Measurements from ENCODE around the gene GPC5.
A peak's percentile ranks its signal among the peaks of the same experiment; 100 is the strongest.

Gene GPC5

DNA sequence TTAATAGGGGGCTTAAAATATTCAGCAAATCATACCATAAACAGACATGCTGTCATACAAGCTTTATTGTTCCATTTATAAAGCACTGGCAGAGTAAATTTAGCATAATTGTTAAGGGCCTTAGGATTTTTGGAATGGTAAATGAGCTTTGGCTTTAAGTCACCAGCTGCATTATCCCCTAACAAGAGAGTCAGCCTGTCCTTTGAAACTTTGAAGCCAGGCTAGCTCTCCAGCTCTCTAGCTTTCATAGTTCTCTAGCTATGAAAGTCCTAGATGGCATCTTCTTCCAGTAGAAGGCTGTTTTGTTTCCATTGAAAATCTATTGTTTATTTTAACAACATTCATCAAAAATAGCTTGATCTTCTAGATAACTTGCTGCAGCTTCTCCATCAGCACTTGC, 1407.3 kb downstream of the GPC5 start:
- Histone ChIP-seq H3K36me3 (no peaks in the 10 kb centered on the region), H3K4me1 (peaks cover 0 to 57% (median 17%) of the 10 kb centered on the region in 4 donors), H3K9me3 (no peaks in the 10 kb centered on the region), H3K27me3 (no peaks in the 10 kb centered on the region), H3K4me3 (peak overlapping the region; percentile 28 to 42), H3K27ac (peak overlapping the region; percentile 19 to 73)
- intact Hi-C loops (cut with DNase I; ENCODE audit: low total_unique reads): no loop called here
- TF ChIP-seq, protein P1, sequence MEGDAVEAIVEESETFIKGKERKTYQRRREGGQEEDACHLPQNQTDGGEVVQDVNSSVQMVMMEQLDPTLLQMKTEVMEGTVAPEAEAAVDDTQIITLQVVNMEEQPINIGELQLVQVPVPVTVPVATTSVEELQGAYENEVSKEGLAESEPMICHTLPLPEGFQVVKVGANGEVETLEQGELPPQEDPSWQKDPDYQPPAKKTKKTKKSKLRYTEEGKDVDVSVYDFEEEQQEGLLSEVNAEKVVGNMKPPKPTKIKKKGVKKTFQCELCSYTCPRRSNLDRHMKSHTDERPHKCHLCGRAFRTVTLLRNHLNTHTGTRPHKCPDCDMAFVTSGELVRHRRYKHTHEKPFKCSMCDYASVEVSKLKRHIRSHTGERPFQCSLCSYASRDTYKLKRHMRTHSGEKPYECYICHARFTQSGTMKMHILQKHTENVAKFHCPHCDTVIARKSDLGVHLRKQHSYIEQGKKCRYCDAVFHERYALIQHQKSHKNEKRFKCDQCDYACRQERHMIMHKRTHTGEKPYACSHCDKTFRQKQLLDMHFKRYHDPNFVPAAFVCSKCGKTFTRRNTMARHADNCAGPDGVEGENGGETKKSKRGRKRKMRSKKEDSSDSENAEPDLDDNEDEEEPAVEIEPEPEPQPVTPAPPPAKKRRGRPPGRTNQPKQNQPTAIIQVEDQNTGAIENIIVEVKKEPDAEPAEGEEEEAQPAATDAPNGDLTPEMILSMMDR (IDR thresholded peaks at IDR 0.05): no peak
- no peak for DNase-seq

DNA sequence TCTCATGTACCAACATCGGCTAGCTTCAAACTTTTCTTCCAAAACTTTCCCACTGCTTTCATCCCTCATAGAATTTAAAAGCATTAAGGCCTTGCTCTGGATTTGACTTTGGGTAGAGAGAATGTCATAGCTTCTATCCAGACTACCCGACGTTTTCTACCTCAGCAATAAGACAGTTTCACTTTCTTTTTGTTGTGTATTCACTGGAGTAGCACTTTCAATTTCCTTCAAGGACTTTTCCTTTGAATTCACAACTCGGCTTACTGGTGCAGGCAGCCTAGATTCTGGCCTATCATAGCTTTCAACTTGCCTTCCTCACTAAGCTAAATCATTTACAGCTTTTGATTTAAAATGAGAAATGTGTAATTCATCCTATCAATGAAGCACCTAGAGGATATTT, 1407.8 kb downstream of the GPC5 start:
- TF ChIP-seq, protein P1 (IDR thresholded peaks at IDR 0.05): no peak
- Histone ChIP-seq H3K27ac (peak overlapping the region; percentile 19 to 73), H3K4me1 (peaks cover 0 to 57% (median 17%) of the 10 kb centered on the region in 4 donors), H3K4me3 (peak overlapping the region; percentile 28 to 42), H3K36me3 (no peaks in the 10 kb centered on the region), H3K27me3 (no peaks in the 10 kb centered on the region), H3K9me3 (no peaks in the 10 kb centered on the region)
- no peak for DNase-seq
- intact Hi-C loops (cut with DNase I; ENCODE audit: low total_unique reads): no loop called here

DNA sequence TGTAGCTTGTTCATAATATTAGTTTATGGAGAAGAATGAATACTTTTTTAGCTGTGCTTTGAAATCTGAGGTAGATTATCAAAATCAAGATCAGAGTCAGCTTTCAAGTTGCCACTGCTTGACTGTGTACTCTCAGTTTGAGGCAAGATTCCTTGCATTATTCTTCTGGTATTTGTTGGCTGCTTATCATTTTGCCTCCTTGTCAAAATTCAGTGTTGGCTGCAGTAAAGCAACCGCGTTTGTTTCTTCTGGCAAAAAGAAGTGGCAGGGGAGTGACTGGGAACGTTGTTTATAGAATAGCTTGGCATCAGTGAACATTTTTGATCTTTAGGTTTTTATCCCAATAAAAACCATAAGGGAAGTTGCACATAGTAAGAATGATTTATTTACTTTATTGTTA, 1408.9 kb downstream of the GPC5 start:
- Histone ChIP-seq H3K4me1 (peaks cover 0 to 55% (median 17%) of the 10 kb centered on the region in 4 donors), H3K4me3 (peak overlapping the region in 1 of 2 donors; percentile 2), H3K9me3 (no peaks in the 10 kb centered on the region), H3K27ac (no peak overlapping the region), H3K27me3 (no peaks in the 10 kb centered on the region), H3K36me3 (no peaks in the 10 kb centered on the region)
- no peak for DNase-seq
- intact Hi-C loops (cut with DNase I; ENCODE audit: low total_unique reads): no loop called here
- TF ChIP-seq, protein P1 (IDR thresholded peaks at IDR 0.05): no peak

DNA sequence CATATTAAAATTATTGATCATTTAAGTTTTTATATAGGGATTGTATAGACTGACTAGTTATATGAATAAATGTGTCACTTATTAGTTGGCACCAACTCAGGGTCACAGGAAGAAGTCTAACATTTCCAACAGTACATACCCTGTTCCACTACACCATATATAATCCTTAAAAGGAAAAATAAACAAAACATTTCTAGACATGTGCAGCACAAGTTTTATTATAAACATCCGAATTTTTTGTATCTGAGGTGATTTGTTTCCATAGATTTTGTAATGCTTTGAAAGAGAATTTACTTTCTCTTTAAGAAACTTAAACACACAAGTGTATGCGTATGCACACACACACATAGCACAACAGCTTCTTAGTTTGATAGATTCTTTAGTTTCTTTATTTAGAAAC, 1409.5 kb downstream of the GPC5 start:
- intact Hi-C loops (cut with DNase I; ENCODE audit: low total_unique reads): no loop called here
- no peak for DNase-seq
- no peaks in the 10 kb centered on the region for H3K27me3 ChIP-seq
- H3K27ac ChIP-seq: no peak overlapping the region
- H3K4me1 ChIP-seq: peaks cover 0 to 49% (median 17%) of the 10 kb centered on the region in 4 donors
- no peaks in the 10 kb centered on the region for H3K36me3 ChIP-seq
- H3K9me3 ChIP-seq: no peaks in the 10 kb centered on the region
- TF ChIP-seq, protein P1 (IDR thresholded peaks at IDR 0.05): no peak
- no peak overlapping the region for H3K4me3 ChIP-seq

DNA sequence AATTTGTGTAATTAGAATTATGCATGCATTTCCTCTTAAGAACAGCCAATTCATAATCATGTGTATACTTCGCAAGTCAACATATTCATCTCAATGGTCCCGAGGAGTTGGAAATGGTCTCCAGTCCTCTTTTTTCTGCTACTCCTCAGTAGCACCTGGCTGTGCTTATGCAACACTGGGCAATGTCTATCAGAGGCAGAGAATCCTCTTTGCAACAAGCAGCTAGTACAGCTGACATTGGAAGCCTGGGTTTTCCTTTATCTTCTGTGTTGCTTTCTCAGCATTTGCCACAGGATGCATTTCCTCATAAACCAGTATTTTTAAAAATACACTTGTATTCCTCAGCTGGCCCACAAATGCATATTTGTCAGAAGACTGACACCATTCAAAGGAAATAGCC, 1422.9 kb downstream of the GPC5 start:
- DNase-seq: no peak
- H3K4me1 ChIP-seq: no peaks in the 10 kb centered on the region
- H3K9me3 ChIP-seq: no peaks in the 10 kb centered on the region
- intact Hi-C loops (cut with DNase I; ENCODE audit: low total_unique reads): no loop called here
- no peak overlapping the region for H3K4me3 ChIP-seq
- no peaks in the 10 kb centered on the region for H3K27me3 ChIP-seq
- TF ChIP-seq, protein P1 (IDR thresholded peaks at IDR 0.05): no peak
- H3K27ac ChIP-seq: no peak overlapping the region
- H3K36me3 ChIP-seq: no peaks in the 10 kb centered on the region

DNA sequence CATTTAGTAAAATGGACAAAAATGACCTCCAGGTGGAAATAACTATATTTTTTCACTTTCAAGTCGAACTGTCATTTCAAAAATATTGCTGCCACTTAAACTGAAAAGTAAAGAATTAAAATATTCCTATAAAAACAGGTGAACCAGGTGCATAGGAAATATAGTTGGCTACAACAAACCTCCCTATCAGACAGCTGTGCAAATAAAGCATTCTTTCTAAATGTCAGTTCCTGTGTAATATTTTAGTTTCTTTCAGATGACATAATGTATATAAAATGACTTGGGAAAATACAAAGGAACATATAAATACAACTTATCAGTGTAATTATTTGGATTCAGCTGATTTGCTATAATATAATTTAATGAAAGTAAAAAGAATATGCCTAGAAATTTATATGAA, 1424.6 kb downstream of the GPC5 start:
- no peak for DNase-seq
- Histone ChIP-seq H3K27me3 (no peaks in the 10 kb centered on the region), H3K4me1 (no peaks in the 10 kb centered on the region), H3K27ac (no peak overlapping the region), H3K4me3 (no peak overlapping the region), H3K36me3 (no peaks in the 10 kb centered on the region), H3K9me3 (no peaks in the 10 kb centered on the region)
- TF ChIP-seq, protein P1 (IDR thresholded peaks at IDR 0.05): no peak
- intact Hi-C loops (cut with DNase I; ENCODE audit: low total_unique reads): no loop called here

All from tibial artery (tissue), 4 donors.